Effector CD8-positive, alpha-beta T cell (primary cell): ENCODE results near the gene DRAP1.
"Not testable (repeated sequence)": the region's sequence is repeated elsewhere in the genome, so short reads cannot be mapped to it uniquely, and the experiment has no call there.

Source experiments
- DNase-seq: peaks from one replicate; lab custom pipeline; 2025; lab: John Stamatoyannopoulos, UW

Gene DRAP1

DNA sequence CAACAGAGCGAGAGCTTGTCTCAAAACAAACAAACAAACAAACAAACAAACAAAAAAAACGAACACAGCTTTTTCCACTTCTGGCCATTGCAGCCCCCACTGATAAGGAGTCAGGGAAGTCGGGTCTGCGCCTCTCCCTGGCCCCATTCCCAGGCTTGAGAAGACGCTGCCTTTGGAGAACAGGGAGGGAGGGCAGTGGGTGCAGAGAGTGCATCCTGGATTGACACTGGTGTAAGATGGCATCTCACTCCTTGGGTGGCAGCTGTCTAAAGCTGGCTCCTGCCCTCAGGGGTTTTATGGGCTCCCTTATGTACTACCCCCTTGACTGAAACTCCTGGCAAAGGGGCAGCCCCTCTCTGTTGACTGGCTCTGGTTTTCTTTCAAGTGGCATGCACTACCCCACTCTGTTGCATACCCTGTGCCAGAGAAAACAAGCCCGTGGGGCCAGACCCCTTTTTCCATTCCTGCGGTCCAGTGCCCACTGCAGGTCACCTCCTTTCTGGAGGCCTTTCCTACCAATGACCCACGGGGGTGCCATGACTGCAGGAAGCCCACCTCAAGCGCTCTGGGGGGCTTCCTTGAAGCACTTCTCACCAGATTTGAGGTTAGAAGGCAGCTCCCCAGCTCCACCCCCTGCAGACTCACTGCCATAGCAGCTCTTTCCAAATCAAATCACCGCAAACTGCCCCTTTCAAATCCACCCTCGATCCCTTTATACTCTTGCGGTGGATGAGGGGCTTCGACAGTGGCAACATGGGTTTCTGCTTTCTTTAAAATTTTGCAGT, 12.7 kb downstream of the DRAP1 start:
- DNase-seq, result no peak

GRCh38 chr11:65932558-65932919, 13.3 kb downstream of the DRAP1 start:
- DNase-seq, result no peak

- no peak for DNase-seq
Measured at GRCh38 chr11:65934014-65934413, 14.8 kb downstream of the DRAP1 start.

GRCh38 chr11:65937766-65938165, 18.5 kb downstream of the DRAP1 start:
- no peak for DNase-seq

DNA sequence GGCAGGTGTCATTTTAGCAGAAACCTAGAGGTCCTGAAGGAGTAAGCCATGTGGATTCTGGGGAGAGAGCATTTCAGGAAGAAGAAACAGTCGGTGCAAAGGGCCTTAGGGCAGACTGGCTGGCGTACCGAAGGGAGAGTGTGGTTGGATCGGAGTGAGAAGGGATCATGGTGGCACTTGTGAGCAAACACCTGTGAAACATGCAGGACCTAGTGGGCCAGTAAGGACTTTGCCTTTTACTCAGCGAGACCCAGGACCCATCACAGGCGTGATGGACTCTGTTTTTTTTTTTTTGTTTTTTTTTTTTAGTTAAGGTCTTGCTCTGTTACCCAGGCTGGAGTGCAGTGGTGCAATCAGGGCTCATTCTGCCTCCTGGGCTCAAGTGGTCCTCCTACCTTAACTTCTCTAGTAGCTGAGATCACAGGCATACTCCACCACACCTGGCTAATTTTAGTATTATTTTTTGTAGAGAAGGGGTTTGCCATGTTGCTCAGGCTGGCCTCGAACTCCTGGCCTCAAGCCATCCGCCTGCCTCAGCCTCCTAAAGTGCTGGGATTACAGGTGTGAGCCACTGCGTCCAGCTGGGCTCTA, 22.6 kb downstream of the DRAP1 start:
- no peak for DNase-seq

- DNase-seq, result no peak
Measured at GRCh38 chr11:65942531-65942930, 23.3 kb downstream of the DRAP1 start.

GRCh38 chr11:65944191-65944590, 25.0 kb downstream of the DRAP1 start:
- DNase-seq, result no peak

GRCh38 chr11:65944767-65945166, 25.5 kb downstream of the DRAP1 start:
- no peak for DNase-seq

GRCh38 chr11:65945430-65945911, 26.2 kb downstream of the DRAP1 start, which contains the start of gene TSGA10IP:
Gene TSGA10IP, plus strand, starts transcription at chr11:65945480. Its CDS starts 196 bp downstream, at chr11:65945676.
- DNase-seq, result no peak

DNA sequence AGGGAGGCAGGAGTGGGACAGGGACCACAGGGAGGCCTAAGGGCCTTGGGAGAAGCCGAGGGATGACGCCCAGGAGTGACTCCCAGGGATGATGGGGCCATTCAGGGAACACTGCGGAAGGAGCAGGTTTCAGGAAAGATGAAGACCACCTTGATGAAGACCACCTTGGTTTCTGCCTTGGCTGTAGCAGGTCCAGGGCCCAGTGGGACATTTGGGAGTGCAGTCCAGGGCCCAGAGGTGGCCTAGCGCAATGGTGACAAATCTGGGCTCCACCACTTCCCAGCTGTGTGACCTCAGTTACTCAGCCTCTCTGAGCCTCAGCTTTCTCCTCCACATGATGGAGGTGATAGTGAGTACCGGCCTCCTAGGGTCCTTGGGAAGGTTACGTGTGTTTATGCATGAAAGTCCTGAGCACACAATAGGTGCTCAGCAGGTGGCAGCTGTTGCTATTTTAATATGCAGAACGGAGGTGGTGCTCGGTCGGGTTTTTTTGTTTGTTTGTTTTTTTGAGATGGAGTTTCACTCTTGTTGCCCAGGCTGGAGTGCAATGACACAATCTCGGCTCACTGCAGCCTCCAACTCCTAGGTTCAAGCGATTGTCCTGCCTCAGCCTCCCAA, 26.8 kb downstream of the DRAP1 start:
- no peak for DNase-seq

GRCh38 chr11:65946655-65947054, 27.4 kb downstream of the DRAP1 start:
- DNase-seq, result no peak

DNA sequence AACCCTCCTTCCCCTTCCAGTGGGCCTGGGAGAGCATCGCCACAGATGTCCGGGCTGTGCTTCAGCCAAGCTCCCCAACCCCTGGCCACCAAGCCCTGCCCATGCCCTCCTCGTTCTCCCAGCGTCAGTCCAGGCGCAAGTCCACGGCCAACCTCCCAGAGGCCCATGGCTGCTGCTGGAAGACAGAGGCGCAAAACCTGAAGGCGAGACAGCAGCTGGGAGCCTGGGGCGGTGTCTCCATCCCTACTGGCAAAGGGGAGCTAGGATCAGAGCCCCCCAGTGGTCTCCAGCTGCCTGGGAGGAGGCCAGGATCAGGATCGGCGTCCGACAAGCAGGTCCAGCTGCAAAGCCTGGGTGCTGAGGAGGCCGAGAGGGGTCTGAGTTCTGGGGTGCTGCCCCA, 27.9 kb downstream of the DRAP1 start:
- DNase-seq, result no peak

DNA sequence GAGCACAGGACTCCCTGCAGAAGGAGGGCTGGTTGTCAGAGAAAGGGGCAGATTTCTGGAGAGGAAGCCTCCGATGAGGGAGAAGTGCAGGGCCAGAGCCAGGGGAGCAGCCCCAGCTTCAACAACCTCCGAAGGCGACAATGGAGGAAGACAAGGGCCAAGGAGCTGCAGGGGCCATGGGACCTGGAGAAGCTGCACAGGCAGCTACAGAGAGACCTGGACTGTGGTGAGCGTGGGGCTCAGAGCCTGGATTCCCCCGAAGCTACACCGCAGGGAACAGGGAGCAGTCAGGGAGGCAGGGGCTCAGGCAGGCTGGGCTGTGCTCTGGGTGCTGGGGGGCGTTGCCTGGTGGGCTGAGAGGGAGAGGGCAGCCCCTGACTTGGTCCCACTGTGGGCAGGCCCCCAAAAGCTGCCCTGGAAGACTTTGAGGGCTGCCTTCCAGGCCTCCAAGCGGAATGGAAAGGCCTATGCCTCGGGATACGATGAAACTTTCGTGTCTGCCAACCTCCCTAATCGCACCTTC, 28.4 kb downstream of the DRAP1 start:
- DNase-seq, result no peak

DNA sequence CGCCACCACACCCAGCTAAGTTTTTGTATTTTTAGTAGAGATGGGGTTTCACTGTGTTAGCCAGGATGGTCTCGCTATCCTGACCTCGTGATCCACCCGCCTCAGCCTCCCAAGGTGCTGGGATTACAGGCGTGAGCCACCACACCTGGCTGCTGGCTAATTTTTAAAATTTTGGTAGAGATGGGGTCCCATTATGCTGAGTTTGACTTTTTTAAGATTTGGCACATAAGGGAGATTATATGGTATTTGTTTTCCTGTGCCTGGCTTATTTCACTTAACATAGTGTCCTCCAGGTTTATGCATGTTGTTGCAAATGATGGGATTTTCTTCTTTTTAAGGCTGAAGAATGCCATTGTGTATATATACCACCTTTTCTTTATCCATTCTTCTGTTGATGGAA, 31.5 kb downstream of the DRAP1 start:
- not testable (repeated sequence) for DNase-seq

- DNase-seq, result not testable (repeated sequence)
Measured at GRCh38 chr11:65951641-65952040, 32.4 kb downstream of the DRAP1 start.

DNA sequence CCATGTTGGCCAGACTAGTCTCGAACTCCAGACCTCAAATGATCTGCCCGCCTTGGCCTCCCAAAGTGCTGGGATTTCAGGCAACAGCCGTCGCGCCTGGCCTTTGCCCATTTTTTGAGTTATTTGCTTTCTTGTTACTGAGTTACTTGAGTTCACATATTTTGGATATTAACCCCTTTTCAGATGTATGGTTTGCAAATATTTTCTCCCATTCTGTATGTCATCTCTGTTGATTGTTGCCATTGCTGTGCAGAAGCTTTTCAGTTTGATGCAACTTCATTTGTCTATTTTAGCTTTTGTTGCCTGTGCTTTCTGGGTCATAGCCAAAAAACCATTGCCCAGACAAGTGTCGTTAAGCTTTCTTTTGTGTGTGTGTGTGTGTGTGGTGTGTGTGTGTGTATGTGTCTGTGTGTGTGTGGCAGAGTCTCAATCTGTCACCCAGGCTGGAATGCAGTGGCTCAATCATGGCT, 32.9 kb downstream of the DRAP1 start:
- no peak for DNase-seq

DNA sequence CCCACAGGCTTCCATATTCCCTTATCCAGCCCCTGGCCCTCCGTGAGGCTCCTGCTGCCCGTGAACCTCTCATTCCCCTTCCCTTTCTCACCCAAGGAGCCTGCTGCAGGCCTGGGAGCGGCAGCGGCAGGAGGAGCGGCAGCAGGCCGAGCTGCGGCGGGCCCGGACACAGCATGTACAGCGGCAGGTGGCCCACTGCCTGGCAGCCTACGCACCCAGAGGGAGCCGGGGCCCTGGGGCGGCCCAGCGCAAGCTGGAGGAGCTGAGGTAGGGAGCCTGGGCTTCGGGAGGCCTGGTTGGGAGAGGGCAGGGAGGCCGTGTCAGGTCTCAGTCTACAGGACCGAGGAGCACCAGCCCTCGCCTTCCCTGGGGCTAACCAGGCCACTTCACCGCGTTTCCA, 34.2 kb downstream of the DRAP1 start:
- DNase-seq, result no peak

DNA sequence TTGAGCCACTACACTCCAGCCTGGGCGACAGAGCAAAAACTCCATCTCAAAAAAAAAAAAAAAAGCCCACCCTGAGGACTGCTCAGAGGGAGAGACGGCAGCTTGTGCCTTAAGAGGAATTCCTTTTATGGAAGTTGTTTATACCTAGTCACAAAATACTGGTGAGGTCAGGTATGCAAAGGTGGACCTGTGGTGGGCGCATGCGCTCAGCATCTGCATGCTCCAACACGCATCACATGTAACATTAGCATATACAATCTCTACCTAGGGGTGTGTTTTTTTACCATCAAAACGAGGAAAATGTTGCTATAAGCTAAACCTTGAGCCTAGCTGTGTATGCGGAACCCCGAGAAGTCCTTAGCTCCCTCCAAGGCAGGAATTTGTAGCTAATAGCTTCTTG, 35.5 kb downstream of the DRAP1 start:
- no peak for DNase-seq

- DNase-seq, result no peak
Measured at GRCh38 chr11:65958291-65958690, 39.1 kb downstream of the DRAP1 start.

- DNase-seq, result no peak
Measured at GRCh38 chr11:65958774-65959420, 39.7 kb downstream of the DRAP1 start.

GRCh38 chr11:65960824-65961266, 41.6 kb downstream of the DRAP1 start:
- DNase-seq, result no peak
